Measurements from ENCODE around the gene DMBT1. TPM values are rescaled to one million over a fixed set of nuclear protein-coding genes. Genes with fewer than 3 reads are reported as not detected.

DMBT1 gene
- total and polyA plus RNA-seq, 4 donors, result 0.03 TPM; not detected in 3

DNA sequence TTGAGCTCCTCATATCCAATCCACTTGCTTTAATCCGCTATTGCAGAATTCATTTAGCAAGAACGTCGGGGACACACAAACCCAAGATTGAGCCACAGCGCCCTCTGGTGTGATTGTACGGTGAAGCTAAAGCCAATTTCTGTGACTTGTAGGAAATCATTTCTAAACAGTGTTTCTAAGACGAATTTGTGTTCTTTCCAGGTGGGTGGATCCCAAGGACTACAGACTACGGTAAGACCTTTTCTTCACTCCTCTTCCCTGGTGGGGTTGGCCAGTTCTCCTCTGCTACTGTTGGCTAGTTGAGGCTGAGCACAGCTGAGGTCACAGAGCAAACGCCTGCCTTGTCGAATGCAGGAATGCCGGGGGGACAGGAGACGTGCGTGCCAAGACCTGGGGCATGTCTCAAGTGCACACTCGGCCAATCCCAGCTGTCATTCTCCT is 5.2 kb downstream of the DMBT1 start:
- H3K36me3 ChIP-seq (ENCODE audit: control insufficient read depth in 4 of 4, insufficient read depth in 3 of 4, low read depth in 1 of 4, low read length in 3 of 4), result no peaks in the 10 kb centered on the region
- TF ChIP-seq, protein P1, sequence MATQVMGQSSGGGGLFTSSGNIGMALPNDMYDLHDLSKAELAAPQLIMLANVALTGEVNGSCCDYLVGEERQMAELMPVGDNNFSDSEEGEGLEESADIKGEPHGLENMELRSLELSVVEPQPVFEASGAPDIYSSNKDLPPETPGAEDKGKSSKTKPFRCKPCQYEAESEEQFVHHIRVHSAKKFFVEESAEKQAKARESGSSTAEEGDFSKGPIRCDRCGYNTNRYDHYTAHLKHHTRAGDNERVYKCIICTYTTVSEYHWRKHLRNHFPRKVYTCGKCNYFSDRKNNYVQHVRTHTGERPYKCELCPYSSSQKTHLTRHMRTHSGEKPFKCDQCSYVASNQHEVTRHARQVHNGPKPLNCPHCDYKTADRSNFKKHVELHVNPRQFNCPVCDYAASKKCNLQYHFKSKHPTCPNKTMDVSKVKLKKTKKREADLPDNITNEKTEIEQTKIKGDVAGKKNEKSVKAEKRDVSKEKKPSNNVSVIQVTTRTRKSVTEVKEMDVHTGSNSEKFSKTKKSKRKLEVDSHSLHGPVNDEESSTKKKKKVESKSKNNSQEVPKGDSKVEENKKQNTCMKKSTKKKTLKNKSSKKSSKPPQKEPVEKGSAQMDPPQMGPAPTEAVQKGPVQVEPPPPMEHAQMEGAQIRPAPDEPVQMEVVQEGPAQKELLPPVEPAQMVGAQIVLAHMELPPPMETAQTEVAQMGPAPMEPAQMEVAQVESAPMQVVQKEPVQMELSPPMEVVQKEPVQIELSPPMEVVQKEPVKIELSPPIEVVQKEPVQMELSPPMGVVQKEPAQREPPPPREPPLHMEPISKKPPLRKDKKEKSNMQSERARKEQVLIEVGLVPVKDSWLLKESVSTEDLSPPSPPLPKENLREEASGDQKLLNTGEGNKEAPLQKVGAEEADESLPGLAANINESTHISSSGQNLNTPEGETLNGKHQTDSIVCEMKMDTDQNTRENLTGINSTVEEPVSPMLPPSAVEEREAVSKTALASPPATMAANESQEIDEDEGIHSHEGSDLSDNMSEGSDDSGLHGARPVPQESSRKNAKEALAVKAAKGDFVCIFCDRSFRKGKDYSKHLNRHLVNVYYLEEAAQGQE (IDR thresholded peaks at IDR 0.05), result no peak
- TF ChIP-seq FOXA2 (IDR thresholded peaks at IDR 0.05), result no peak
- TF ChIP-seq TAF1 (conservative IDR thresholded peaks at IDR 0.05), result no peak
- peak; percentile 98 to 99 for TF ChIP-seq RAD21 (IDR thresholded peaks at IDR 0.05)
- TF ChIP-seq EGR1 (IDR thresholded peaks at IDR 0.05; ENCODE audit: low read depth in 2 of 2), result no peak
- peak; percentile 88 for TF ChIP-seq CTCF (IDR thresholded peaks at IDR 0.05; ENCODE audit: low read depth, low read length, missing input control)
- TF ChIP-seq GABPA (IDR thresholded peaks at IDR 0.05 in 1 of 2, conservative IDR thresholded peaks at IDR 0.05 in 1 of 2), result no peak
- no peak for TF ChIP-seq ZBTB33 (IDR thresholded peaks at IDR 0.05)
- TF ChIP-seq SP1 (IDR thresholded peaks at IDR 0.05), result no peak
- TF ChIP-seq RXRA (IDR thresholded peaks at IDR 0.05), result no peak
- no peak for TF ChIP-seq HNF4G (IDR thresholded peaks at IDR 0.05)
- H3K9me3 ChIP-seq (ENCODE audit: control insufficient read depth in 4 of 4, low read length in 3 of 4), result no peaks in the 10 kb centered on the region
- H3K9ac ChIP-seq (ENCODE audit: low read depth in 1 of 2, low read length in 2 of 2), result peak overlapping the region in 1 of 2 donors; percentile 50
- H3K4me3 ChIP-seq (ENCODE audit: low read depth in 1 of 3, low read length in 3 of 3), result peak overlapping the region; percentile 12 to 41 (median 20)
- WGBS, result 19% methylated on average over 13 of the region's 13 CpGs
- peaks cover 0 to 3% (median 1%) of the 10 kb centered on the region in 4 donors for H3K27me3 ChIP-seq (ENCODE audit: control insufficient read depth in 4 of 4, insufficient read depth in 4 of 4, low read length in 3 of 4)
- no peak overlapping the region for H3K27ac ChIP-seq (ENCODE audit: low read depth in 1 of 2, low read length in 2 of 2)
- peak; percentile 69 for DNase-seq (ENCODE audit: low spot score)
- H3K4me1 ChIP-seq (ENCODE audit: control insufficient read depth in 4 of 4, insufficient read depth in 4 of 4, low read length in 3 of 4), result peaks cover 0 to 4% (median 1%) of the 10 kb centered on the region in 4 donors

DNA sequence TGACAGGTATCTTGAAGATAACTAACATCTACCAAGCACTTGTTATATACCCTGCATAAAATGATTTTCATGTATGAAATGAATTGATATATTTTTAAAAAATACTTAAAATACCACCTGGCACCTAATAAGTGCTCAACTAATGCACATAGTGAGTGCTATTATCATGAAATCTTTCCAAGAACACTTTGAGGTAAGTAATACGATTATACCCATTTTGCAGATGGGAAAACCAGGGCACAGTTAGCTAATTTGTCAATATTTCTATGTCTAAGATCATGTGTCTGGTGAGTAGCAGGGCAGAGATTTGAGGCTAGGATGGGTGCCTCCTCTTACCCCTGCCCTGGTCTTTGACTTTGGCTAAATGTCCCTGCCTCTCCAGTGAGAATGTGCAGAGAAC is 6.1 kb downstream of the DMBT1 start:
- Histone ChIP-seq H3K9ac (ENCODE audit: low read depth in 1 of 2, low read length in 2 of 2) (no peak overlapping the region), H3K27me3 (ENCODE audit: control insufficient read depth in 4 of 4, insufficient read depth in 4 of 4, low read length in 3 of 4) (peaks cover 0 to 2% (median 0%) of the 10 kb centered on the region in 4 donors), H3K27ac (ENCODE audit: low read depth in 1 of 2, low read length in 2 of 2) (no peak overlapping the region), H3K4me1 (ENCODE audit: control insufficient read depth in 4 of 4, insufficient read depth in 4 of 4, low read length in 3 of 4) (peaks cover 0 to 4% (median 1%) of the 10 kb centered on the region in 4 donors), H3K4me3 (ENCODE audit: low read depth in 1 of 3, low read length in 3 of 3) (no peak overlapping the region), H3K36me3 (ENCODE audit: control insufficient read depth in 4 of 4, insufficient read depth in 3 of 4, low read depth in 1 of 4, low read length in 3 of 4) (no peaks in the 10 kb centered on the region), H3K9me3 (ENCODE audit: control insufficient read depth in 4 of 4, low read length in 3 of 4) (no peaks in the 10 kb centered on the region)
- WGBS, result 86% methylated on average over 1 of the region's 1 CpG
- no peak for DNase-seq (ENCODE audit: low spot score)
- TF ChIP-seq RXRA (IDR thresholded peaks at IDR 0.05), result no peak
- no peak for TF ChIP-seq CTCF (IDR thresholded peaks at IDR 0.05; ENCODE audit: low read depth, low read length, missing input control)
- no peak for TF ChIP-seq ZBTB33 (IDR thresholded peaks at IDR 0.05)
- TF ChIP-seq YY1 (IDR thresholded peaks at IDR 0.05), result no peak
- no peak for TF ChIP-seq HNF4G (IDR thresholded peaks at IDR 0.05)
- TF ChIP-seq FOXA1 (IDR thresholded peaks at IDR 0.05), result no peak
- TF ChIP-seq NR2F2 (IDR thresholded peaks at IDR 0.05), result no peak
- TF ChIP-seq GABPA (IDR thresholded peaks at IDR 0.05 in 1 of 2, conservative IDR thresholded peaks at IDR 0.05 in 1 of 2), result no peak
- TF ChIP-seq ATF3 (IDR thresholded peaks at IDR 0.05), result no peak
- TF ChIP-seq, protein P1 (IDR thresholded peaks at IDR 0.05), result no peak

All from liver (tissue), 9 donors.